H9 (cell line): ENCODE measurements around the gene CEMIP. TPM values are rescaled to one million over a fixed set of nuclear protein-coding genes. Genes with fewer than 3 reads are reported as not detected.
A peak's percentile ranks its signal among the peaks of the same experiment; 100 is the strongest.

ENCODE experiments used
- DNase-seq: peaks from one replicate; pipeline ENCODE4 v3.0.0-alpha.2; 2017
- H2AFZ ChIP-seq: one replicate; pipeline ENCODE4 v1.6.1; 2013; ENCODE audit warnings: mild to moderate bottlenecking, low read length, control low read depth, moderate library complexity
- H2AK5ac ChIP-seq: 2 replicates; pipeline ENCODE4 v1.6.1; 2013; ENCODE audit warnings: low read length, control low read depth, mixed read lengths; ENCODE audit not compliant: insufficient read length
- H2BK120ac ChIP-seq: one replicate; pipeline ENCODE4 v1.6.1; 2013; ENCODE audit warnings: low read depth, mild to moderate bottlenecking, low read length, control low read depth, inconsistent platforms; ENCODE audit not compliant: poor library complexity, severe bottlenecking
- H2BK12ac ChIP-seq: 2 replicates; pipeline ENCODE4 v1.6.1; 2013; ENCODE audit warnings: low read length, control low read depth, mixed read lengths, low read depth; ENCODE audit not compliant: insufficient read length
- H2BK15ac ChIP-seq: 2 replicates; pipeline ENCODE4 v1.6.1; 2013; ENCODE audit warnings: low read depth, low read length, control low read depth
- H2BK20ac ChIP-seq: one replicate; pipeline ENCODE4 v1.6.1; 2013; ENCODE audit warnings: low read depth, mild to moderate bottlenecking, low read length, control low read depth, inconsistent platforms; ENCODE audit not compliant: poor library complexity, severe bottlenecking
- H2BK5ac ChIP-seq: 2 replicates; pipeline ENCODE4 v1.6.1; 2013; ENCODE audit warnings: low read length, control low read depth, mixed read lengths; ENCODE audit not compliant: insufficient read length
- H3K14ac ChIP-seq: 2 replicates; pipeline ENCODE4 v1.6.1; 2013; ENCODE audit warnings: low read length, control low read depth; ENCODE audit not compliant: insufficient read depth
- H3K18ac ChIP-seq: 2 replicates; pipeline ENCODE4 v1.6.1; 2013; ENCODE audit warnings: low read depth, mild to moderate bottlenecking, mixed read lengths, low read length, control low read depth; ENCODE audit not compliant: insufficient read length
- H3K23ac ChIP-seq: 2 replicates; pipeline ENCODE4 v1.6.1; 2013; ENCODE audit warnings: low read length, control low read depth, mixed read lengths, low read depth; ENCODE audit not compliant: insufficient read length
- H3K23me2 ChIP-seq: 2 replicates; pipeline ENCODE4 v1.6.1; 2013; ENCODE audit warnings: low read depth, mild to moderate bottlenecking, mixed read lengths, low read length, control low read depth; ENCODE audit not compliant: insufficient read length, poor library complexity, severe bottlenecking
- H3K27ac ChIP-seq: 2 replicates; pipeline ENCODE4 v1.5.1; 2013; ENCODE audit warnings: low read length, control low read depth, mixed read lengths, low read depth; ENCODE audit not compliant: insufficient read length
- H3K27me3 ChIP-seq: 2 replicates; pipeline ENCODE4 v1.6.1; 2013; ENCODE audit warnings: low read length, control low read depth, inconsistent platforms; ENCODE audit not compliant: insufficient read depth
- H3K4ac ChIP-seq: 2 replicates; pipeline ENCODE4 v1.6.1; 2013; ENCODE audit warnings: low read depth, mild to moderate bottlenecking, control low read depth, inconsistent platforms, low read length, moderate library complexity
- H3K4me1 ChIP-seq: 2 replicates; pipeline ENCODE4 v1.6.1; 2013; ENCODE audit warnings: low read length, control low read depth, inconsistent platforms; ENCODE audit not compliant: insufficient read depth
- H3K4me2 ChIP-seq: 2 replicates; pipeline ENCODE4 v1.6.1; 2013; ENCODE audit warnings: low read length, control low read depth, mixed read lengths; ENCODE audit not compliant: insufficient read length, insufficient read depth
- H3K56ac ChIP-seq: 2 replicates; pipeline ENCODE4 v1.6.1; 2013; ENCODE audit warnings: low read depth, mild to moderate bottlenecking, mixed read lengths, low read length, control low read depth; ENCODE audit not compliant: insufficient read length
- H3K79me1 ChIP-seq: 2 replicates; pipeline ENCODE4 v1.6.1; 2013; ENCODE audit warnings: low read depth, mild to moderate bottlenecking, moderate library complexity, low read length, control low read depth, inconsistent platforms; ENCODE audit not compliant: insufficient read depth, poor library complexity, severe bottlenecking
- H3K79me2 ChIP-seq: 2 replicates; pipeline ENCODE4 v1.6.1; 2013; ENCODE audit warnings: low read length, control low read depth, inconsistent platforms; ENCODE audit not compliant: insufficient read depth
- H3K9ac ChIP-seq: 2 replicates; pipeline ENCODE4 v1.6.1; 2013; ENCODE audit warnings: low read length, control low read depth, mixed read lengths; ENCODE audit not compliant: insufficient read length; ENCODE audit errors: extremely low read depth
- H3K9me3 ChIP-seq: one replicate; pipeline ENCODE4 v1.6.1; 2013; ENCODE audit warnings: low read depth, low read length, inconsistent platforms; ENCODE audit not compliant: control insufficient read depth
- H3T11ph ChIP-seq: one replicate; pipeline ENCODE4 v1.6.1; 2013; ENCODE audit warnings: mild to moderate bottlenecking, low read length, control low read depth, inconsistent platforms
- H4K20me1 ChIP-seq: one replicate; pipeline ENCODE4 v1.6.1; 2013; ENCODE audit not compliant: control insufficient read depth, insufficient read length, insufficient read depth
- H4K5ac ChIP-seq: 2 replicates; pipeline ENCODE4 v1.6.1; 2013; ENCODE audit warnings: low read depth, mild to moderate bottlenecking, mixed read lengths, low read length, control low read depth; ENCODE audit not compliant: insufficient read length
- H4K8ac ChIP-seq: replicated peaks from 2 replicates; pipeline ENCODE4 v1.6.1; 2013; ENCODE audit warnings: low read length, control low read depth, mixed read lengths, low read depth; ENCODE audit not compliant: insufficient read length
- H4K91ac ChIP-seq: 2 replicates; pipeline ENCODE4 v1.6.1; 2013; ENCODE audit warnings: low read depth, mild to moderate bottlenecking, moderate library complexity, mixed read lengths, low read length, control low read depth; ENCODE audit not compliant: insufficient read length
- H3K27ac Mint-ChIP-seq, 3 experiments: 2 replicates in 2 of 3; 3 replicates in 1 of 3; pipeline ENCODE4 v1.8.0; 2020 to 2021; ENCODE audit warnings: mixed read lengths in 3 of 3, mild to moderate bottlenecking in 1 of 3, moderate library complexity in 1 of 3
- H3K27me3 Mint-ChIP-seq: 2 replicates; pipeline ENCODE4 v1.8.0; 2021; ENCODE audit warnings: low read depth, mild to moderate bottlenecking, moderate library complexity, mixed read lengths
- H3K36me3 Mint-ChIP-seq, 3 experiments: 2 replicates in 2 of 3; 3 replicates in 1 of 3; pipeline ENCODE4 v1.8.0; 2020 to 2021; ENCODE audit warnings: low read depth in 3 of 3, mixed read lengths in 3 of 3; ENCODE audit not compliant: insufficient read depth in 1 of 3
- H3K4me1 Mint-ChIP-seq, 2 experiments: 2 replicates each; pipeline ENCODE4 v1.8.0; 2020; ENCODE audit warnings: mixed read lengths in 2 of 2
- H3K4me3 Mint-ChIP-seq, 2 experiments: 2 replicates in 1 of 2; 3 replicates in 1 of 2; pipeline ENCODE4 v1.8.0; 2020 to 2021; ENCODE audit warnings: mild to moderate bottlenecking in 2 of 2, mixed read lengths in 2 of 2, moderate library complexity in 1 of 2
- H3K9me3 Mint-ChIP-seq, 2 experiments: 2 replicates in 1 of 2; 3 replicates in 1 of 2; pipeline ENCODE4 v1.8.0; 2020; ENCODE audit warnings: mild to moderate bottlenecking in 2 of 2, mixed read lengths in 2 of 2, moderate library complexity in 1 of 2
- CTCF ChIP-seq: fragments of 200-600 bp; sonication (generic); conservative IDR thresholded peaks from 3 replicates; pipeline ENCODE4 v1.8.0; 2021; ENCODE audit warnings: antibody characterized with exemption, mild to moderate bottlenecking
- WGBS: extraction: QIAGEN DNeasy Blood & Tissue Kit; methylation state at CpG from one replicate; pipeline ENCODE4 v1.1.7; 2013; ENCODE audit warnings: missing lambda C conversion rate, low lambda C conversion rate, mixed read lengths; ENCODE audit not compliant: insufficient read length; ENCODE audit errors: extremely low coverage; 5-methylcytosine and 5-hydroxymethylcytosine counted together
- total RNA-seq: library from RNA; stranded (reverse); gene quantifications from 2 replicates; pipeline ENCODE4 v1.2.1, GENCODE V29; 2021

Gene CEMIP
- total RNA-seq, 1 experiment from 2014 or later = 0.09 TPM

- H3K36me3 Mint-ChIP-seq = no peaks in the 10 kb centered on the region; a peak in 1 of 7 replicates
- Histone ChIP-seq H4K5ac (no peak overlapping the region), H3K4me2 (no peak overlapping the region), H2BK5ac (no peak overlapping the region), H3K79me2 (no peaks in the 10 kb centered on the region), H3K9ac (no peak overlapping the region), H2AK5ac (no peak overlapping the region), H2AFZ (no peak overlapping the region), H3K56ac (no peak overlapping the region), H3K27ac (no peak overlapping the region), H3K4me1 (no peaks in the 10 kb centered on the region), H4K20me1 (no peaks in the 10 kb centered on the region), H4K8ac (no peak overlapping the region), H2BK20ac (no peak overlapping the region), H3K14ac (no peak overlapping the region), H3T11ph (no peak overlapping the region), H4K91ac (no peak overlapping the region), H2BK120ac (no peak overlapping the region), H2BK15ac (no peak overlapping the region), H3K23me2 (no peaks in the 10 kb centered on the region), H3K9me3 (no peaks in the 10 kb centered on the region), H3K18ac (no peak overlapping the region), H2BK12ac (no peak overlapping the region), H3K79me1 (no peaks in the 10 kb centered on the region), H3K4ac (no peak overlapping the region), H3K23ac (no peak overlapping the region), H3K27me3 (no peaks in the 10 kb centered on the region)
- no peak overlapping the region; a peak in 1 of 7 replicates for H3K27ac Mint-ChIP-seq
- H3K9me3 Mint-ChIP-seq = no peaks in the 10 kb centered on the region; a peak in 1 of 5 replicates
- H3K4me1 Mint-ChIP-seq = peaks cover 8 to 9% of the 10 kb centered on the region in 2 experiments; a peak in 3 of 4 replicates
- peaks cover 15% of the 10 kb centered on the region for H3K27me3 Mint-ChIP-seq
- no peak for DNase-seq
- H3K4me3 Mint-ChIP-seq = no peak overlapping the region
- TF ChIP-seq CTCF = peak; percentile 67
- WGBS = no CpG with 5 or more reads among the region's 2 CpGs
These were observed 77.2 kb downstream of the CEMIP start for GRCh38 chr15:80856400-80856799.
